H1 (cell line): ENCODE results near the gene DGKZ. TPM values are rescaled to one million over a fixed set of nuclear protein-coding genes. Genes with fewer than 3 reads are reported as not detected.

Source experiments
- HDAC6 ChIP-seq: IDR thresholded peaks from one replicate; pipeline ENCODE4 v1.7.1; 2012; ENCODE audit warnings: low read depth, mild to moderate bottlenecking, inconsistent platforms, low read length, moderate library complexity
- POU5F1 ChIP-seq: IDR thresholded peaks from 2 replicates; pipeline ENCODE4 v1.6.1; 2011; ENCODE audit warnings: low read depth, mild to moderate bottlenecking, low read length, moderate library complexity
- polyA plus RNA-seq, 7 experiments: library from polyadenylated mRNA; depleted of rRNA in 3 of 7; stranded (reverse) in 5 of 7; unstranded in 2 of 7; fragments of >200 nt in 5 of 7; fragments of 200-250 nt in 2 of 7; gene quantifications; 1 replicate in 5 of 7; 2 replicates in 1 of 7; 4 replicates in 1 of 7; pipeline versions ENCODE4 v1.2.1 to v1.2.3, GENCODE V29; 2011 to 2013; ENCODE audit warnings: missing spikeins in 2 of 7, mixed read lengths in 2 of 7
- total RNA-seq: library from RNA; stranded (reverse); fragmentation: NEBNext Ultra II Directional; extraction: Animal tissue kit (Norgen Biotek cat#: 25700); gene quantifications from 2 replicates; pipeline ENCODE4 v1.2.1, GENCODE V29; 2021
- TF ChIP-seq, protein P1 (sequence below): IDR thresholded peaks from 2 replicates; pipeline ENCODE4 v1.6.1; 2012; ENCODE audit warnings: inconsistent platforms

DGKZ gene
- total and polyA plus RNA-seq, 2 of the 8 experiments (the other 6 are each of a cell fraction or from before 2014, with no cell fraction given) = 84.4 to 184 TPM

DNA sequence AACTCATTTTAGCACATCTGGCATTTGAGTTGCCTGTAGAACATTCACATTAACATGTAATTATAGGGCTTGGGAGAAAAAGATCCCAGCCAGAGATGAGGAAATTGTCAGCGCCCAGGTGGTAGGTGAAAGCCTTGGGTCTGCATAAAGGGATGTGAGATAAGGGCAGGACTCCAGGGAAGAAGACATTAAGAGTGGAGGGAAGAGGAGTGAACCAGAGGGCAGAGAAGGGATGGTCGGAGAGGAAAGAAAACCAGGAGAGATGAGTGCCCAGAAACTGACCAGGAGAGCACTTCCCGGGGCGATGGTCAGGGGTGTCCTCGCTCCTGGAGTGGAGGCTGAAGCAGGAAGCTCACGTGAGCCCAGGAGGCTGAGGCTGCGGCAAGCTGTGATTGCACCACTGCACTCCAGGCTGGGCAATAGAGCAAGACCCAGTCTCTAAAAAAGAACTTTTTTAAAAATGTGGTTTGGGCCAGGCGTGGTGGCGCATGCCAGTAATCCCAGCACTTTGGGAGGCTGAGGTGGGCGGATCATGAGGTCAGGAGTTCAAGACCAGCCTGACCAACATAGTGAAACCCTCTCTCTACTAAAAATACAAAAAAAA, 20.3 kb upstream of the DGKZ start (continued):
- TF ChIP-seq, protein P1, sequence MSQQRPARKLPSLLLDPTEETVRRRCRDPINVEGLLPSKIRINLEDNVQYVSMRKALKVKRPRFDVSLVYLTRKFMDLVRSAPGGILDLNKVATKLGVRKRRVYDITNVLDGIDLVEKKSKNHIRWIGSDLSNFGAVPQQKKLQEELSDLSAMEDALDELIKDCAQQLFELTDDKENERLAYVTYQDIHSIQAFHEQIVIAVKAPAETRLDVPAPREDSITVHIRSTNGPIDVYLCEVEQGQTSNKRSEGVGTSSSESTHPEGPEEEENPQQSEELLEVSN = no peak
- TF ChIP-seq POU5F1 (no peak), HDAC6 (no peak)
